NCI-H187 treated with DMSO at 0.1 percent for 48 hours (cell line): ENCODE data around the gene DLL4.
"Not testable (repeated sequence)": the region's sequence is repeated elsewhere in the genome, so short reads cannot be mapped to it uniquely, and the experiment has no call there.

Experiments
- DNase-seq: peaks from one replicate; lab custom pipeline; 2025; lab: John Stamatoyannopoulos, UW

Gene DLL4

DNA sequence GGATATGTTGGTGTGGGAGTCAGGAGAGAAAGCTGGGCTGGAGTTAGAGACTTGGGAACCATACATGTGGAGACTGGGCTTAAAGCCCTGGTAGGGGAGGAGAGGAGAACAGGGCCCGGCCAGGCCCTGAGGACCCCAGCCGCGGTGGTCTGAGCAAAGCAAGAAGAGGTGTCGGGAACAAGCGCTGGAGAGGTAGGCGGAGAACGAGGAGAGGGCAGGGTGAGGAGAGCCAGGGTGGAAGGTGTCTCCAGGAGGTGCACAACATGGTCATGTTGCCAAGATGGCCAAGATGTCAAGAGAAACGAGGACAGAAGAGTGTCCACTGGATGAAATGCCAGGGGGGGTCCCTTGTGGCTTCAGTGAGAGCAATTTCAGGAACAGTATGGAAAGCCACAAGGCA, 29.6 kb downstream of the DLL4 start:
- DNase-seq: no peak

DNA sequence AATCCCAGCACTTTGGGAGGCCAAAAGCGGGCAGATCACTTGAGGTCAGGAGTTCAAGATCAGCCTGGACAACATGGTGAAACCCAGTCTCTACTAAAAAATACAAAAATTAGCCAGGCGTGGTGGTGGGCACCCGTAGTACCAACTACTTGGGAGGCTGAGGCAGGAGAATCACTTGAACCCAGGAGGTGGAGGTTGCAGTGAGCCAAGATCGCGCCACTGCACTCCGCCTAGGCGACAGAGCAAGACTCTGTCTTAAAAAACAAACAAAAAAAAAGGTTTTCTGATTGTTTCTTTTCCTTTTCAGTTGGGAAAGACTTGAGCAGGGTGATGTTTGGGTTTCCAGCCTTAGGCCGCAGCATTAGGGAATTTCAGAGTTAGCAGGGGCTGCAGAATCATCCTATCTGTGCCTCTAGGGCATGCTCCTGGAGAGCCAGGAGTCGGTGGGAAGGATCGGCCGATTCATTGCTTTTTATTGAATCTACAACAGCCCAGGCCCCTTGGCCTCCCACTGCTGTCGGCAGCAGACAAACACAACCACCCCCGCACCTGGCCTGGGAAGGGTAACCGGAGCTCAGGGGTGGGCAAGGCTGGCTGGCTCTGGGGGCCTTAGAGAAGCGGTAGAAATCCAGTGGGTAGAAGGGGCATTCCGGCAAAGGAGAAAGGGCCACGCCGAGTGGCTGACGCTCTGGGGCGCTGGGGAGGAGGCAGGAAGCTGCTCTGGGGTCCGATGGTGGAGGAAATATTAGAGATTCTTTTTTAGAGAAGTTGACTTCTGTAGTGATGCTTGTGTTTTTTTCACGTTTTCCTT, 30.4 kb downstream of the DLL4 start:
- DNase-seq: no peak

DNA sequence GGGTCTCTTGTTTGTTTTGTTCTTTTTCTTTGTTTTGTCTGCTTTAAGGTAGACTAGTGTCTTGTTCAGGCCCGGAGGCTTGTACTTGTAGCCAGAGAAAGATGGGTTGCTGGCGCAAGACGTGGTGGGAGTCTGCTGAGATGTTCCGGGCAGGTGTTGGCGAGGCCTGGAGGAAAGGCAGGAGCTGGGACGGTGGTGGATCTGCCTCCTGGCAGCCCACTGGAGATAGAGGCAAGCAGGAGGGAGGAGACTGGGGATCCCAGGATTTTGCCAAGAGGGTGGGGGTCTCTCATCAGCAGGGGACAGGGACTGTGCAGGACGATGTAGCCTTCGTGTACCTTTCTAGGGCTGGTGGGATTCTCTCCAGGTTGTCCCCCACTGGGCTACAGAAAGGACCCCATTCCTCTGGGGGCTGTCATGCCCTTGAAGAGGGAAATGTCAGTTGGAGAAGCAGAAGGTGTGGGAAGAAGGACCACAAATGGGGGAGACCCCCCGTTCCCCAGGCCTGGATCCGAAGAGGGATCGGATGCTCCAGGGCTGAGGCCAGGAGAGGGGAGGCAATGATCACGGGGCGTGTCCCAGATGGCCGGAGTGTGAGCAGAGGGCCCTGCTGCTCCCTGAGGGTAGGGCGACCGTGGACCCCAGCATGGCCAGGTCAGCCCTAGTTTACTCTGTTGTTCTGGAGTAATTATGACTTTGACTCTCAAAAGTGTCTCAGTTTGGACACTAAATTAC, 31.2 kb downstream of the DLL4 start:
- no peak for DNase-seq

DNA sequence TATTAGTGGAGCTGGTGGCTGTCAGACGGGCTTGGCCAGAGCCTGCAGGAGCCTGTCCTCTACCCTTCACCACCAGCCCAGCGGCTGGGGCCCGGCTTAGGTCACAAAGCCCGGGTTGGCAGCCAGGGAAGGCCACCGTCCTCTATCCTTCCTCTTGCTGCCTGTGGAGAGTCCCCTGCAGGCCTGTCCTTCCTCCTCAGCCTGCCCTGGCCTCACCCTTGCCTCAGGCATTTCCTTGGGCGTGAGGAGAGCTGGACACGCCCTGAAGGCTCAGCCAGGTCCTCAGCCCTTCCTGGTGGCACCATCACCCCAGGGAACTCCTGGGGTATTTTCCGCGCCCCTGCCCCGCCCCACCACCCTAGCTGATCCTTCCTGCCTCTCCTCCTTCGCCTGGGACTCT, 31.8 kb downstream of the DLL4 start:
- DNase-seq: no peak

DNA sequence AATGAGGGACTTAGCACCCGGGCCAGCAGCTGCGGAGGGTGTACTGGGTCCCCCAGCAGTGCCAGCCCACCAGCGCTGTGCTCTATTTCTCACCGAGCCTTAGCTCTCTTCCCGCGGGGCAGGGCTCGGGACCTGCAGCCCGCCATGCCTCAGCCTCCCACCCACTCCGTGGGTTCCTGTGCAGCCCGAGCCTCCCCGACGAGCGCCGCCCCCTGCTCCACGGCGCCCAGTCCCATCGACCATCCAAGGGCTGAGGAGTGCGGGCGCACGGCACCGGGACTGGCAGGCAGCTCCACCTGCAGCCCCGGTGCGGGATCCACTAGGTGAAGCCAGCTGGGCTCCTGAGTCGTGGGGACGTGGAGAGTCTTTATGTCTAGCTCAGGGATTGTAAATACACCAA, 32.6 kb downstream of the DLL4 start:
- not testable (repeated sequence) for DNase-seq

DNA sequence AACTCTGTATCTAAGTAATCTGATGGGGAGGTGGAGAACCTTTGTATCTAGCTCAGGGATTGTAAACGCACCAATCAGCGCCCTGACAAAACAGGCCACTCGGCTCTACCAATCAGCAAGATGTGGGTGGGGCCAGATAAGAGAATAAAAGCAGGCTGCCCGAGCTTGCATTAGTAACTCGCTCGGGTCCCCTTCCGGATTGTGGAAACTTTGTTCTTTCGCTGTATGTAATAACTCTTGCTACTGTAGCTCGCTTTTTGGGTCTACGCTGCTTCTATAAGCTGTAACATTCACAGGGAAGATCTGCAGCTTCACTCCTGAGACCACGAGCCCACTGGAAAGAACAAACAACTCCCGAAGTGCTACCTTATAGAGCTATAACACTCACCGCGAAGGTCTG, 33.2 kb downstream of the DLL4 start:
- not testable (repeated sequence) for DNase-seq

DNA sequence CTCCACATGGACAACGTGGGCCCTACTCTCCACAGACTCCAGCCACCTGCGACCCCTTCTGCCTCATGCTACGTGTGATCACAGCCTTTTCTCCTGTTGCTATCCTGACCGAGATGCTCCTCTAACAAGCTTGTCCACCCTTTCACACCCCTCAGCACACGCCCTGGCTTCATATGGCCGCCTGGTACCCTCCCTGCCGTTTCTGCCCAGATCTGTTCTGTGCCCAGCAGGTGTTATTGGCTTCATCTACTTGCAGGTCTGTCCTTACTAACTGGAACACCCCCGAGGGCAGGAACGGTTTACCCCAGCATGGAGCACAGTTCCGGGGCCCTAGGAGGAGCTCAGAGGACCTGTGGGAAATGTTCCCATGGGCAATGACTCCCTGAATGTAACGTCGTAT, 34.1 kb downstream of the DLL4 start:
- DNase-seq: no peak

DNA sequence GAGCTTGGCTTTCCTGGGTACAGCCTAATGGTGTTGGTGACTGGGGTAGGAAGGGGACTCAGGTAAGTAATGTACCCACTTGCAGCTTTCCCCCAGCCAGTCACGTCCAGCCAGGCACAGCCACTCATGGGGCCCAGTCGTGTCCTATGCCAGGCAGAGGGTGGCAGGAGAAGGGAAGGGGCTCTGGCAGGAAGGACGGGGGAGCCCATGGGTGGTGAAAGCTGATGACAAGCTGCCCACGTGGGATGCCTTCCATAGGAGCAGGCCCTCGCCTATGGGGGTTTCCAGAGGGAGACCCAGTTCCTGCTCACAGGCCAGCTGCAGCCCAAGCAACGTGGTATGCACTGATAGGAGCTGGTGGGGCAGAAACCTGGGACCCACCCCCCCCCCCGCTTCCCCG, 34.9 kb downstream of the DLL4 start:
- no peak for DNase-seq

DNA sequence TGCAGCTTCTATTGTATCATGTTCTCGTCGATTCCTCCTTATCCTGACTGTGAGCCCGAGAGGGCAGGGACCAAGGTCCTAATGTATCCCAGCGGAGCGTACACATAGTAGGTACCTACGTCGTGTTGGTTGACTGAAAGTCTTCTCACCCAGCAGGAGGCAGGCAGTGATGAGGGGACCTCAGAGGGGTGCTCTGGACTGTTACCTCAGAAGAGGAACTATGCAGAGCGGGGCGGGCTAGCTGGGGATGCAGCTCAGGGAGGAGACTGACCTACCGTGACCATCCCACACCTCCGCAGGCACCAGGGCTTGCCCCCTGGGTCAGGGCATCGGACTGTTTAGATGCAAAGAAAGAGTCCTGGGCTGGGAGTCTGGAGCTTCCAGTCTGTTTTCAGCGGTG, 35.5 kb downstream of the DLL4 start:
- no peak for DNase-seq

DNA sequence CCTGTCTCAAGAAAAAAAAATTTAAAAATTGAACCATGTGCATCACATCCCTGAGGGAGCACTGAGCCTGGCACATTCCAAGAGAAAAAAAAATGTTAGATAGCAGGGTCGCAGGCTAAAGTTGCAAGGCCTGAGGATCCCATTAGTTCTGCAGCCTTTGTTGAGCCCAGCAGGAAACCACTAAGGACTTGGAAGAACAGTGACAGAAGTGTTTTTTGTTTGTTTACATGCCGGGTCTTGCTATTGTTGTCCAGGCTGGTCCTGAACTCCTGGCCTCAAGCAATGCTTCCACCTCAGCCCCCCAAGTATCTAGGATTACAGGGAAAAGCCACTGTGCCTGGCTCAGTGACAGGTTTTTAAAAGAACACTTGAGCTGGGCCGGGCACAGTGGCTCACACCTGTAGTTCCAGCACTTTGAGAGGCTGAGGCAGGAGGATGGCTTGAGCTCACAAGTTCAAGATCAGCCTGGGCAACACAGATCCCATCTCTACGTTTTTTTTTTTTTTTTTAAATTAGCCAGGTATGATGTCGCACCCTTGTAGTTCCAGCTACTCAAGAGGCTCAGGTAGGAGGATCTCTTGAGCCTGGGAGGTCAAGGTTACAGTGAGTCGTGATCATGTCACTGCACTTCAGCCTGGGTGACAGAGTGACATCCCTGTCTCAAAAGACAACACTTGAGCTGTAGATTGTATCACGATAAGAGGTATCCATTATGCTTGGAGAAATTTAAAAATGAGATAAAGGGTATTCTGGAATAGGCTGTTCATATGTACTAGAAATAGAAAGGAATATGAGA, 39.3 kb downstream of the DLL4 start:
- no peak for DNase-seq

DNA sequence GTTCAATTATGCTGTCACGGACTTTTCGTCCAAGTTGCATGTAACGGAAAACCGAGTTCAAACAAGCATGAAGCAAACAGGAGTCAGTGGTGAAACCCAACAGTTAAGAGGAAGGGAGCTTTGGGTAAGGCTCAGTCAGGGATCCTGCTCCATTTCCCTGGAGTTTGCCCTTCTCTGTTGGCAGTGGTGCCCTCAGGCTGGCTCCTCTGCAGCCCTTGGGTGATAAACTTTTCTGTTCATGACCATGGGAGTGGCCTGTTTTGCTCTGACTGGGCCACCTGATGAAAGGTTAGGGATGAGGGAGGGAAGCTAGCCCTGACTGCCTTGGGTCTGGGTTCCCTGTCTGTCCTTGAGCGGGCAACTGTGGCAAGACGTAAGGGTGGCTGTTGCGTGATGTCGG, 40.2 kb downstream of the DLL4 start:
- DNase-seq: no peak

DNA sequence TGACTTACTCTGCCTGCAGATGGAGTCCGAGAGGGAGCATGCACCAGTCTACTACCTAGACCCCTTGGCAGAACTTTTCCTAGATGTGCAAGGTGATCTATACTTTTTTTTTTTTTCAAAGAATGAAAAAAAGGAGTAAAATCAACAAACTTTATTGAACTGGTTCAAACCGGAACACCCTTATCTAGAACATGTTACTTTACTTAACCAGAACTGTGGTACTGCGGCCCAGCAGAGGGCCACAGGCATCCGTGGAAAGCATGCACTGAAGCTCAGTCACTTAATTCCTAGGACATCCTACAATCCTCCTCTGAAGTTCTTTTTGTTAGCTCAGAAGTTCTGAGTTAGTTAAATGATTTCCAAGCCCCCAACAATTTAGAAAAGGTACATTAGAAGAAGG, 45.7 kb downstream of the DLL4 start:
- DNase-seq: no peak

DNA sequence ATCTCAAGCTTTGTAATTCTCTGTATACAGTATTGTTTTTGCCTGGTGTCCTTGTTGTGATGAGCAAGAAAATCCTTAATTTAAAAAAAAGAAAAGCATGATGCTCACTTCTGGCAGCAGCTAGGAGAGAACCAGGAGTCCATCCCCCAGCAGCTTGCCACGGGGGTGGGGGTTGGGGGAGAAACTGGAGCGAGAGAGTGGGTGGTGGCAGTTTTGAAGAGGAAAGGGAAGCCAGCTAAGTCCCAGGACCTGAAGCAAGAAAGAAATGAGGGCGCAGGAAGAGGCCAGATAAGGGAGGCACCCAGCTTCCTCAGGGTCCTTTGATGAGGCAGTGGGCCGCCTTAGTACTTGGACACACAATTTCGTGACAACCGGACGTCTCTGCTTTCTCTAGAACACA, 47.7 kb downstream of the DLL4 start:
- DNase-seq: no peak

DNA sequence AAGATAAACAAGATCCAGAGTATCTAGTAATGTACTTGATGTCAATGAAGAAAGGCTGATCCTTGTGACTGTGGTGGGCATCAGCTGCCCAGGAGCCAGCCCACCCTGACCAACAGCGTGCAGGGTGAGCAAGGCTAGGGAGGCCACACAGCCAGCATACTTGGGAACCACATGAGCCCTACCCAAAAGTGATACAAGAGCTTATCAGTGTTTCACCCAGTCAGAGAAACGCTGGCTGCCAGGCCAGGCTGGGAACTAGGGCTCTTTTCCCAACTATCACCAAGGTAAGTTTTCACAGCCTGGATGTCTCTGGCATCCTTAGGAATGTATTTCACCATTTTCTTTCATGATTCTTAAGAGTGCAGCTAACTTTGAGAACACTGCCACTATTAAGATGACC, 49.0 kb downstream of the DLL4 start:
- no peak for DNase-seq

DNA sequence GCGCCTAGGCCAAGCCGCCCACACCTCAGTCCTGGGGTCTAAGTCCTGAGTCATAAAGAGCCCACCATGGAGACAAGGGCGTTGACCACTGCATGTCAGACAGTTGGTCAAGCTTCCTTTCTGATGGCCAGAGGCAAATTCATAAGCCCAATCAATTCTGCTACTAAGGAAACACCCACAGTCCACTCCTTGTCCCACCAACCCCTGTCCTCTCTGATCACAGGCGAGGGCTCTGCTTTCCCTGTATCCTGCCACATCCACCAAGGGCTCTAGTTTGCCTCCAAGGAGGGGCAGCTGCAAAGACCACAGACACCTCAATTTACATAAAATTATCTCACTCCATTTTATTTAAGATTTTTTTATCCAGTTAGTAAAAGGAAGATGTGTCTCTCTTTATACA, 49.4 kb downstream of the DLL4 start:
- DNase-seq: no peak

DNA sequence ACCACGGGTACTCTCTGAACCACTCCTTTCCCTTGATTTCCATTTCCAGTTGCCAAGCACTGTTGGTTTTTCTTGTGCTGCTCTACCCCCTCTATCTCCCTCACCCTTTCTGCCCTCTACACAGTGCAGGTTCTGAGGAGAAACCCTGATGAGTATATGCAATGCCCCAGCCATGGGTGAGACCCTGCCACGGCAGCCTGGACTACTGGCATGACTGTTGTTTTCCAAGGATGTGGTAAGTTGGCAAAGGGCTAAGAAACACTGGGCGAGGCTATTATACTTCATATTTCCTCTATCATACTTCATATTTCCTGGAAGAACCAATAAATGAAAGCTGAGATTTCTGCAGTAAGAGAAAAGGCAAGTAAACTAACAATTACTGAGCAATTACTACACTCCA, 52.0 kb downstream of the DLL4 start:
- no peak for DNase-seq

DNA sequence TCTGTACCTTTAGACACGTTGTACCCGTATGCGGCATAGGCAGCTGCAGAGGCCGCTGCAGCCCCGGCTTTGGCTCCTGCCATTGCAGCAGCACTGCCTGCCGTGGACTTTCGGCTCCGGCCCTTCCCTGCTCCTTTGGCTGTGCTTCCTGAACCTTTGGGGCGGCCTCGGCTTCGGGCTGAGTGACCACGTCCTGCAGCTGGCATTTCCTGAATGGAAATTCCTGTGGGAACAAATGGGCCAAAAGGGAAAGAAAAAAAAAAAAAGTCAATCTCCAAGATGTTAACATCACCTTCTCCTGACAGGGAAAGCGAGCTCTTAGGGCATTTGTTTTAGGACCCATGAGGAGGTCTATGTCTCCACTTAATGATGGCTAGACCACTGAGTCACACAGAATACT, 53.7 kb downstream of the DLL4 start:
- DNase-seq: no peak

DNA sequence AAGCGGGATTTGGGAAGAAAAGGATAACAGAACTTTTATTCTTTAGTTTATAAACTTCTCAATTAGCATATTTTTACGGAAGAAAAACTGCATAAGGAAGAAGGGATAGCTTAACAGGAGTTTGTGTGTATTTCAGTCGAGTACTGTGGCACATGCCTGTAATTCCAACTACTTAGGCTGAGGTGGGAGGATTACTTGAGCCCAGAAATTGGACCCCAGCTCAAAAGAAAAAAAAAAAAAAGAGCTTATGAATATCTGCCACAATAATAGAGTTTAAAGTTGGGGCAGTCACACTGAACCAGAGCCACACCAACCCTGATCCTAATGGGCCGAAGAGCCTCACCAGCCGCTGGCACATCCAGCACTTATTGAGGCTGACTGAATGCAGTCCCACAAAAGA, 55.3 kb downstream of the DLL4 start:
- no peak for DNase-seq

DNA sequence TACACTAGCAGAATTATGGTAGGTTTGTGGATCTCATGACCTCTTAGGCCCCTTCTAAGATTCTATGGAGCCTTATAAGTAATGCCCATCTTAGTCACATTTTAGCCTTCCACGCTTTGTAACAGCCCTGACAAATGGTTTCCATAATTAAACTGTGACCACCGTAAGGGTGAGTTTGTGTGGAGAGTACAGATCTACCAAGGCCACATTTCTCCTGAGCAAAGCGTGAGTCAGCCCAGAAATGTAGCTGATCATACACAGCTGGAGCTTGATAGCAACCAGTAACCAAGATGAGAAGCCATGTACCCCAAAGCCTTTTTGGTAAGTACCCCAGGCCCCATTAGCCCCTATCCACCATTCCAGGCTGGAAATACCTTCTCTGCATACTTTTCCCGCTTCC, 55.8 kb downstream of the DLL4 start:
- DNase-seq: no peak

DNA sequence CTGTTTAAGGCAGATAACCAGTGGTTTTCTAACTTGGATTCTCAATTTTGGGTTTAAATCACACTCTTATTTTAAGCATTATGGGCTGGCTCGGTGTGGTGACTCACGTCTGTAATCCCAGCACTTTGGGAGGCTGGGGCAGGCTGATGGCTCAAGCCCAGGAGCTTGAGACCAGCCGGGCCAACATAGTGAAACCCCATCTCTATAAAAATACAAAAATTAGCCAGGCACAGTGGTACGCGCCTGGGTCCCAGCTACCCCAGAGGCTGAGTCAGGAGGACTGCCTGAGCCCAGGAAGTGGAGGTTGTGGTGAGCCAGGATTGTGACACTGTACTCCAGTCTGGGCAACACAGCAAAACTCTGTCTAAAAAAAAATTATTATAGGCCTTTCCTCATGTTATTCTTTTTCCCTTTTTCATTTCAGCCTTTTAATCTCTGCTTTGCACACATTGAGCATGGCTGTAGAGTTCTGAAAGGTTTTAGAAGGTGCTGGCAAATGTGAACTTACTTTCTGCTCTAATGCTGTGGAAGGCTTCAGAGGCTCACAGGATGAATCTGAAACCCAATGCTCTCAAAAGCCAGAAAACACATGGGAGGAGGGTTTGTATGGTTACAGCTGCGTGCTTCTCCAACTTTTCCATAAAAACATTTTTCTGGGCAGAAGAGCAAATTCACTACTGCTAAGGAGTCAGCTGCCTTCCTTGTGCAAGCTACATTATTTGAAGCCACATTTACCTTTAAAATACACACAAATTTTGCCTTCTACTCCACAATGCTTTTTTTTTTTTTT, 56.6 kb downstream of the DLL4 start:
- no peak for DNase-seq

DNA sequence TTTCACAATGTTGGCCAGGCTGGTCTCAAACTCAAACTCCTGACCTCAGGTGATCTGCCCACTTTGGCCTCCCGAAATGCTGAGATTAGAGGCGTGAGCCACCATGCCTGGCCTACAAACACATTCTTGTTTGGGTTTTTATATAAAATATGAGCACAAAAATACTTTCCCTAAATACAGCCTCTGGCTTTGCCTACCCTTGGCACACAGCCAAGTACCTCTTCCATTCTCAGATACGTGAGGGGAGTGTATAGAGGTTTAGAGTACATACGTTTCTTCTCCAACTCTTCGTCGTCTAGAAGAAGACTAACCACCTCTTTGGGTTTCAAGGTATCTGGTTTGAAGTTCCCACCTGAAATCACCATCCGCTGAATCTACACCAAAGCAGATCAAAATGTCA, 57.7 kb downstream of the DLL4 start:
- DNase-seq: no peak

DNA sequence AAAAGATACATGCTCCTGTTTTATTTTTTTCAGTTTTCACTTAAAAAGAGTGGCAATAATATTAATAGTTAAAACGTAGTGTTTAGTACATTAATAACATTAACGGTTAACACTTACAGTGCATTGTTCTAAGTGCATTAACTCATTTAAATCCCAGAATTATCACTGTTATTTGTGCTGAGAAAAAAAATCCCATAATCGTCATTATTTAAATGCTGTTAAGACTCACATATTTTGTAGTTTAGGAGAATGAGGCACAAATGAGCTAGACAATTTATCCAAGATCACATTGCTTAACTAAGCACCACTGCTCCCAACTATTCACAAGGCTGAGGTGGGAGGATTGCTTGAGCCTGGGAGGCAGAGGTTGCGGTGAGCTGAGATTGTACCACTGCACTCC, 59.0 kb downstream of the DLL4 start:
- DNase-seq: no peak
